CD4-positive, alpha-beta T cell treated with Interleukin-6 for 4 hours (primary cell): Measurements from ENCODE around the gene SSTR4.

Experiments used
- DNase-seq: peaks from one replicate; pipeline ENCODE4 v3.0.0-alpha.2; 2020; ENCODE audit warnings: mixed read lengths

The SSTR4 gene

DNA sequence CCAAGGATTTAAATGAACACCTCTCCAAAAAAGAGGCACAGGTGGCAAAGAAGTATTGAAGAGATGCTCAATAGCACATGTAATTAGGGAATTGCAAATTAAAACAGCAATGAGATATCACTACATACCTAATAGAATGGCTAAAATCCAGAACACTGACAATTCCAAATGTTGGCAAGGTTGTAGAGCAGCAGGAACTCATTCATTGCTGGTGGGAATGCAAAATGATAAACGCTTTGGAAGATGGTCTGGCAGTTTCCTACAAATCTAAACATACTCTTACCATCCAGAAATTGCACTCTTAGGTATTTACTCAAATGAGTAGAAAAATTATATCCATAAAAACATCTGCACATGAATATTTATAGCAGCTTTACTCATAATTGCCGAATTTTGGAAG, 34.0 kb downstream of the SSTR4 start:
- DNase-seq = no peak

DNA sequence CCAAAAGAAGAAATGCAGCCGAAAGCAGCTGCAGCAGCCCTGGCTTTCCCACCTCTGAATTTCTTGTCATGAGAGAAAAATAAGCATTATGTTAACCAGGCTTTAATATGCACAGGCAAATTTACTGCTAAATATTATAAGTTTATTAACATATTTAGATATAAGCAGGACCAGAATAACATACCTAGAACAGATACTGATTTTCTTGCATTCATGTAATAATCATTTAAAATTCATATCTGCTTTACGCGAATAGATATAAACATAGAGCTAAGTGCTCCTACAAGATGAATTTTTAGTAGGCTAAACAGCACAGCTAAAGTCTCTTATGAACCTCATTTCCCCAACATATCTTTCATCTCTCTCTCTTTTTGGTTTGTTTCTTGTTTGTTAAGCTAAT, 36.3 kb downstream of the SSTR4 start:
- no peak for DNase-seq

DNA sequence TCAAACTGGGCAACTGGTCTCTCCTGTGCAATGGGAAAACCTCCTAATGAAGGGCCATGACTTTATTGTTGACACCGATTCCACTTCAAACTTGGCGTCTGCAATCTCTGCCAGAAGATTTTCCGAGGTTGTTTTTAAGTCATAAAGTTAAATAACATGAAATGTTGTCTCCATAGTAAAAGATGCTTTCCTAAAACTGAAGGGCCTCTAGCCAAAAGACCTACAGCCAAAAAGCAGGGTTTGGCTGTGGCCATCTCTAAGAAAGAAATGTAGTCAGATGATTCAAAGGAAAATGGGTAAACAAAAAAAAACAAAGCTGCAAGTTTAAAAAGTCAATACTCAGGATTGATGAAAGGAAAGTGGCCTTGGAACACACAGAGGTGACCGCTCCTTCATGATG, 36.9 kb downstream of the SSTR4 start:
- DNase-seq = no peak

DNA sequence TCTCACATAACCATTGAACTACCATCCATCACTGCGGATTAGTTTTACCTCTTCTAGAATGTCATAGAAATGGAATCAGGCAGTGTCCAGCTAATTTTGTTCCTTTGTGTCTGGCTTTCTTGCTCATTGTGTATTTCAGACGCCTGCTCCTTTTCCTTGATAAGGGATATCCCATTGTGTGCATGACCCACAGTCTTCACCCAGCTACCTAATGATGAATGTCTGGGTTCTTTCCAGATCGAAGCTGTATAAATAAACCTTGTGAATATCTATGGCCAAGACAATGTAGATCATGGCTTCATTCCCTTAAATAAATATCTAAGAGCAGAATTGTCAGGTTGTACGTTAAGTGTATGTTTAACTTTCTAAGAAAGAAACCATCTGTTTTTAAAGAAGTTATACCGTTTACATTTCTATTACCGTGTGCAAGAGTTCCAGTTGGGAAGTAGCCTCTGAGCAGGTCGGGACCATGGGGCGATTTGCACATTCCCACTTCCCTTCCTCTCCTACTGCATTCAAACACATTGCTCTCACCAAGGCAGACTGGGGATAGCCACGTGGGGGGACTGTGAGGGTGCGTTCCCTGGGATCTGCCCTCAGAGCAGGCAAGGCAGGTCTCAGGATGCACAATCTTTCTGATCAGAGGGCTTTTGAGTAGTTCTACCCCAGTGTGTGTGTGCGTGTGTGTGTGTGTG, 37.9 kb downstream of the SSTR4 start:
- DNase-seq = no peak

DNA sequence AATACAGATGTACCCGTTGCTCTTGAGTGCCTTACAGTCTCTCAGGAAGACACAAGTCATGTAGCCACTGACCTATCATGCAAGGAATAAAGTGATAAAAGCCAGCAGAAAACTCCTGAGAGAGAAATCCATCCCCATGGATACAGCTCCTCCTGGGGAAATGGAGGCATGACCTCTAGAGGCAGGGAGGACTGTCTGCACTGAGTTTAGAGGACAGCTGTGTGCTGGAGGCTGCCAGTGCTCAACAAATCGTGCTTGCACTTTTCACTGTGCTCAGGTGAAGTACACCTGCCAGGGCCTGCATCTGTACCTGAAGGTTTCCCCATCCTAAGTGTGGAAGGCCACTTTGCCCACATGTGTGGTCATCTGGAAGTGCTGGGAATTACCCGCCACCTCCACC, 38.9 kb downstream of the SSTR4 start:
- no peak for DNase-seq

DNA sequence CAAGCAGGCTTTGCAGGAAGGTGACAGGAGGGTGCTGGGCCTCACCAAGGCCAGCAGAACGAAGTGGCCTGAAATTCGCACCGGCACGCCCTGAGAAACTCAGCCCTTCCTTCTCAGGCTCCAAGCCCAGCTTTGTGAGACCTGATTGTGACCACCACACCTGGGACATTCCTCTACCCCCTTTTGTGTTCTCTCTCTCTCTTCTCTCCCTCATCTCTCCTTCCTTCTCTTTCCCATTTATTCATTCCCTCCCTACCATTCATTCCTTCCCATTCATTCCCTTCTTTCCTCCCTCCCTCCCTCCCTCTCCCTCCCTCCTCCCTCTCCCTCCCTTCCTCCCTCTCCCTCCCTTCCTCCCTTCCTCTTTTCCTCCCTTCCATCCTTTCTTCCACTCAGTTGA, 42.2 kb downstream of the SSTR4 start:
- DNase-seq = no peak

DNA sequence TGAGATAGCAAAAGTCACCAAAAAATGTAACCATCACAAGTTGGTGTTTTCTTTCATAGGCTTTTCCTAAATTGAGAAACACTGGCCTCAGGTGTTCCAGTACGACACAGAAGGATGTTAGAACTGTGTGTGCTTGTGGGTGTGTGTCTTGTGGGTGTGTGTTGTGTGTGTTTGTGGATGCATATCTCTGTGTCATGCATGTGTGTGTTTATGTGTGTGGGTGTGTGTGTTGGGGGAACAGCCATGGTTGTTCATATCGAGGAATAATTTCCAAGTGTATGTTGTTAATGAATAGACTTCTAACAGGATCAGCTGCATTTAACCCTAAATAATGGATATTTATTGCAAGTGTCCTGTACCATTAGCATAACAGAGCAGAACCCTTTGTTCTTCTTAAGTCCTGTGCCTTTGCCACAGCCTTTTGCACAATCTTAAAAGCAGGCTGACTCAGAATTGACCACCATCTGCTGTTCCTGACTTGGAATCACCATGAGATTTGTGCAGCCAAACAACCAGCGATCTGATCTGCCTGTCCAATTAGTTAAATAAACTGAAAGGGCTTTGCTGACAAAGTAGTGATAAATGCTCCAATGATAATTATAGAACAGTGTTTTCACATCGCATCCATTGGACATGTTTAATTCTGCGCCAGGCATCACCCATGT, 43.4 kb downstream of the SSTR4 start:
- DNase-seq = no peak

DNA sequence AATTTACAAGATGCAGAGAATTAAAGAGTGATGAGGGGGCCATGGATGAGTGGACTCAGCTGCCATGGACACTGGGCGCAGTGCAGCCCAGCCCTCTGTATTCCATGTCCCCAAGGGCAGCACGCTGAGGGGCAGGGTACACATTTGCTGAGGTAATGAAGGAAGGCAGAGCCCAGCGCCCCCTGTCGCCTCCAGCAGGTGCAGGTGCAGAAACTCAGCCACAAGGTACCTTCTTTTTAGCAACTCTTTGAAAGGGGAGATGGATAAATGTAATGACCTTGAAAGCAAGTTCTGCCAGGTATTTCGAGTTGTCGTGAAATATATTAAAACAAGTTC, 43.9 kb downstream of the SSTR4 start:
- DNase-seq = no peak

DNA sequence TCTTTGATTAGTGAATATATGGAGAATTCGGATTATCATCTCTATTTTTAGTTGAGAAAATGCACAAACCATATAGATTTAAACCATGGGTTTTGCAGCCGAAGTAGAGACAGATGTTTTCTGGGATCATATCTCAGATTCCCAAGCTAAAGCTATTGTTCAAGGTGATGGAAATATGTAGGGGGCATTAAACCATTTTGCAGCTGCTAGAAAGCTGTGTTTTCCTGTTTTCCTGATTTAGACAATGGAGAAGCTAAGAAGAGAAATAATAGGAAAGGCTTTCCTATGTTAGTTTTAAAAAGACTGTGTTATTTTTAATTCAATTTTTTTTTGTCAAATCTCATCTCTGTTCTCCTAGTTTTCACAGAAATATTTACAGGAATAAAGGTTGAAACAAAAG, 44.8 kb downstream of the SSTR4 start:
- no peak for DNase-seq

DNA sequence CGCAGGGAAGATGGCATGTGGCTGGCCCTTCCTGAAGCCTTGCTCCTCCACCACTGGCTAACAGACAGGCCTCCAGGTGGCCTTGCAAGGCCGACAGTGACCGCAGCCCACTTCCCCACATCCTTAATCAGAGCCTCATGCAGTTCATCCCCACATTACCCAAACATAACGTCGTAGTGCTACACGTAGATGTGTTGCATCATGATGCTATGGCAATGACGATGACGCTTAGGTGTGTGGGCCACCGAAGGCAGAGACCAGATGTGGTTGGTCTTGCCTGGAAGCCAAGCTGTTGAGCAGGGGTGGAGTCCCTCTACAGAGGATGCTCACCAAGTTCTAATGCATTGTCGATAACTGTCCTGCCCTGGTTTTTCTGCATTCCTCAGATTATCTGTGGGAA, 45.4 kb downstream of the SSTR4 start:
- no peak for DNase-seq

DNA sequence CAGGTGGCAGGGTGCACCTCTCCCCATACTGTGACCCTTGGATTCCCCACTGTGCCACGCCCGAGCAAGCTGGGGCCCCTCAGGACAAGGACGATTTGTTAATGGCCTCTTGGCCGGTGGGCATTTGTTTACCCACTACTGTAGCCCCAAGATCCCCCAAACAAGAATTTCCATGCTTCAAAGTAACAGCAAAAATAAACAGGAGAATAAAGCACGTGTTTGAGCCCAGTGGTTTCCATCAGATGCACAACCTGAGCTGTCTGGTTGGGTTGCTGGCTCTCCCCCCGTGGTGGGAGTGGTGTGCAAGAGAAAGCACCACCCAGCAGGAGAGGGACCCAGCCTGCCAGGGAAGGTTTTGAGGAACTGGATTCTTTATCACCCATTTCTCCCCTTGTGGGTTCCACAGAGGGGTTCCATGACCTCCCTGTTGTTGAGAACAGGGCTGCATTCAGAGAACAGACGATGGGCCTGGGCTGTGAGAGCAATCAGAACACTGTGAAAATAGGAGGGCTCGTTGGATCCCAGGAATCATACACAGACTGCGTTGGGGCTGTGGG, 46.2 kb downstream of the SSTR4 start:
- DNase-seq = no peak

DNA sequence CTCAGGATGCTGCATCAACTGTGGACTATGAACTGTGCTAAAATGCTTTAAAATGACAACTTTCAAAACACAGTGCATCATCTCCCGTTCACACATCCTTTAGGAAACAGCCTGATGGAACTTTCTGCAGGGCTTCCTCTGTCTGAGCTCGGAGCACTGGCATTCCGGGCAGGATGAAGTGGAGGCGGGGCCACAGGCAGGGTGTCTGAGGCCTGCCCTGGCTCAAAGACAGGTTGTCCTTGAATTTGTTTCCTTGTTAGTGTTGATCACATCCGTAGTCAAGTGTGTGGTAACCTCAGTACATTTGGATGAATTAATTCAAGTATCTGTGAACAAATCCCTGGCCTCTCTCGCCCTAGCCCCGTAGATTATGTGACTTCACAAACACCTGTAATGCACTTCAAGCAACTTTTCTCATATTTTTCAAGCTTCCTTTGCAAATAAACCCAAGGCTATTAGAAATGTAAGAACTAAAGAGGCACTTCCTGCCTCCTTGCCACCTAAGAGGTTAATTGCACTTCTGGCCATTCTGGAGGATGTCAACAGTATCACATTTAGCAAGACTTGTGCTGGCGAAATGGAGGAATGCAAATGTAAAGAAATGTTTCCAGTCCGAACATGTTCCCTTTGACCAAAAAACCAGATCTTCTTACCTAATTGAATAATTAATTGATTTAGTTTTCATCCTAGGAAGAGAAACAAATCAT, 47.9 kb downstream of the SSTR4 start:
- DNase-seq = no peak

DNA sequence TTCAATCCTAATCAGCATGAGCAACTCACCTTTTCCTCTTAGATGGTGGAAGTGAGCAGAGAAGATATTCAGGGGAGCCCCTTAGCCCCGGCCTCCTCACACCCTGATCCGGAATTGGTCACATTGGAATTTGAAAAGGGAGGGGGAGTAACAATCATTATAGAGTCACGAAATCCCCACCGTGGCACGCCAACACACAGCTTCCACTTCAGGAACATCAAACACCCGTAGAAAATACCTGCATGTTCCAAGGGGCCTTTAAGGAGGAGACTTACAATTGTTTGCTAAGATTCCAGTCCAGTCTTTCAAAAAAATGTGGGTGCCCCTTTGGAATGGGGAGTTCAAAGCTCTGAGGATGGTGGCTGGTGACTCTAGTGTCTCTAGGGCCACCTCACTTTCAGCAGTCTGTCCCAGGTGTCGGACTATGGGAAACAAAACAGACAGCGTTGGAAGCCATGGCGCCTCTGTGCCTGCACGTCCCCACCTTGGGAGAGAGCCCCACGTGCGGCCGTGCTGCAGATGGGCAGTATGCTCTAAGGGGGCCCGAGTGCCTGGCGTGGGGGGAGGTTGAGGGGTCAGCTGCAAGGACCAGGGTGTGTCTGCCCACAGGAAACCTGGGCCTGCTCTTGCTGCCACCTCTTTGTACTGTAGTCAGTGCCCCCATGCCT, 48.6 kb downstream of the SSTR4 start:
- DNase-seq = no peak

DNA sequence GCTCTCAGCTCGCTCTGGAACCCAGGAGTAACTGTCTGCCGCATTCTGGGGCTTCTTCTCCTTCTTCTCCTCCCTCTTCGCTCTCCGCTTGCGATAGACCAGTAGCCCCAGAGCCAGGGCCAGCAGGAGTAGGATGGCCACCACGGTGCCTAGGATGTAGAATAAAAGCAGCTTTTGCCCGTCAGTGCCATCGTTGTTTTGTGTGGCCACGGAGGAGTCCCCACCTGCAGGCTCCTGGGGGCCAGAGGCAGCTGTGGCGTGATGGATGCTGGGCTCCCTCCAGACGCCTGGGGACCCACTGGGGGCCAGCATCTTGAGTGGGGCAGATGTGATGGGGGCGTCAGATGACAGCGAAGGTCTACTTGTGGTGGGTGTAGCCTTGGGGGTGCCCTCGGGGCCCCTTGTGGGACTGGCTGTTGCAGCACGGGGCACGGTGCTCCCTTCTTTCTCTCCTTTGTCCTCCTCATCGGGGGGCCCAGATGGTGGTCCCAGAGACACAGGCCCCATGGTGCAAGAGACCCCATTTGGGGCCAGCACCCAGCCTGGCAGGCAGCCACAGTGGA, 49.3 kb downstream of the SSTR4 start:
- DNase-seq = no peak

DNA sequence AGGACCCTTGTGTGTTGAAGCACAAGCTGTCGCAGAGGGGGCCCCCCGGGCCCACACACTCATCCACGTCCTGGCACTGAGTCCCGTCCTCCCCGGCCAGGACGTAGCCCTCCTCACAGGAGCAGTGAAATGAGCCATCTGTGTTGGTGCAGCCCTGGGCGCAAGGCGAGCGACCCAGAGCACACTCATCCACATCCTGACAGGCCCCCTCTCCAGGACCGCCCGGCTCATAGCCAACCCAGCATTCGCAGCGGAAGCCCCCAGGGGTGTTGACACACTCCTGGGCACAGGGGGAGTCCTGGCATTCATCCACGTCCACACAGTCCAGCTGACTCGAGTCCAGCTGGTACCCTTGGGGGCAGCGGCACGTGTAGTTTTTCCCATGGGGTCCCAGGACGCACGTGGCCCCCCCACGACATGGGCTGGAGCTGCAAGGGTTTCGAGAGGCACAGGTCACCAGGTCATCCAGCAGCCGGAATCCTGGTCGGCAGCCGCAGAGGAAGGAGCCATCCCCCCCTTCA, 49.8 kb downstream of the SSTR4 start:
- DNase-seq = no peak

DNA sequence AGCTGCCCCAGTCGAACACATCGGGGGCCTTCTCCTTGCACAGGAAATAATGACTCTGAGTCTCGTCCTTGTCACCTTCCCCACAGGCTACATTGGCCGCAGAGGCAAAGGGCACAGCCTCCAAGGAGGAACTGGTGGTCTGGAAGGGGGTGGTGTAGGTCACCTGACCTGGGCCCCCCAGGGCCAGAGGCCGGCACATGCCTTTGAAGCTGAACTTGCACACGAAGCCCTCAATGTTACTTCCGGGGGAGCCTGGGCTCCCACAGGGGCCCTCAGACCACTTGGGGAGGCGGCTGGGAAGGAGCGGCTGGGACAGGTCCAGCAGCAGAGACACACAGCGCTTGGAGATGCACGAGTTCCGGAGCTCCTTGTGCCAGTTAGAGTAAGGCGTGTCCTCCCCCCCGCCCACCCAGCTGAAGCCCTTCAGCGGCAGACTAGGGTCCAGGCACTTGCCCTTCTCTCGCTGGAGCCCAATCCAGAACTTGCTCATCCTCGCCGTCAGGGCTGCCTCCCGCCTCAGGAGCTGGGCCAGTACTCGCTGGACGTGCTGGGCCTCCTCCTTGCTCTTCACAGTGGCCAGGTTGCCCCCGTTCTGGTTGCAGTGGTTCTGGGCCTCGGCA, 50.4 kb downstream of the SSTR4 start:
- no peak for DNase-seq

DNA sequence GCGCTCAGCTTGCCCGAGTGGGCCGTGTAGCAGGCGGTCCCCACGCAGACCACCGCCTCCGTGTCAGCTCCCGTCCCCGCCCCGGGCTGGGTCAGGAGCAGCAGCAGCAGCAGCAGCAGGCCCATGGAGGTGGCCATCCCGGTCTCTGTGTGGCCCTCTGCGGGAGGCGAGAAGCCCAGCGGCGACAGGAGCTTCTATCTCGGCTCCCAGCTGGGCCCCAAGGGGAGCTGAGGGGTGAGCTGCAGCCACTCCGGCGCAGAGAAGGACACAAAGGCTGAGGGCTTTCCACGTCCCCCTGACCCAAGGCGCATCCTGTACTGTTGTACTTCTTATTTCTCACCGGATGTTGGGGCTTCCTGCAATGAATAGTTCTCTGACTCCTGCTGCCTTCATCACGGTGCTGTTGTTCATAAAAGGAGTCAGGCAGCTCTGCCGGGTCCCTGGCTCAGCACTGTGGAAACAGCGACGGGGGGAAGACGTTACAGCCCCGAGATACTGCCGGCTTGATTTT, 51.0 kb downstream of the SSTR4 start, which contains the start of gene CD93:
Gene CD93, minus strand, starts transcription at position 269 of the 511 bp plus-strand sequence. Its CDS starts 132 bp downstream, at position 137.
- DNase-seq = no peak

DNA sequence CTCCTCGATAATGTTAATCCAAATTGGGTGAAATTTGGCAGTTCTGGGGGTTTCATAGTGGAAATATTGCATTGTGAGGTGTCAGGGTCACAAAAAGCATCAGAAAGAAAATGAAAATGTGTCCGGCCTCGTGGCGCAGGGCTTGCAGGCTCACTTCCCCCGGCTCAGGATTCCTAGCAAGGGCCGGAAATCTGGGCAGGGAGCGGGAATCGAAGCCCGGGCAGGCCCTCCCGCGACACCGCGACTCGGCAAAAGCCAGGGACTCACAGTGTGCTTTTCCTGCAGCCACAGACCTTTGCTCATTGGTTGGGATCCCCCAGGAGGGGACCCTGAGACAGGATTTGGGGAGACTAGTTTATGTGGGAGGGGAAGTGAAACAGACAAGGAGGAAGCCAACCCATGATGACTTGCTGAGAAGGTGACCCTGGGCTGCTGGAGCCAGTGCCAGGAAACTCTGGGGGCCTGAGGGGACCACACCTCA, 51.9 kb downstream of the SSTR4 start:
- DNase-seq = no peak

DNA sequence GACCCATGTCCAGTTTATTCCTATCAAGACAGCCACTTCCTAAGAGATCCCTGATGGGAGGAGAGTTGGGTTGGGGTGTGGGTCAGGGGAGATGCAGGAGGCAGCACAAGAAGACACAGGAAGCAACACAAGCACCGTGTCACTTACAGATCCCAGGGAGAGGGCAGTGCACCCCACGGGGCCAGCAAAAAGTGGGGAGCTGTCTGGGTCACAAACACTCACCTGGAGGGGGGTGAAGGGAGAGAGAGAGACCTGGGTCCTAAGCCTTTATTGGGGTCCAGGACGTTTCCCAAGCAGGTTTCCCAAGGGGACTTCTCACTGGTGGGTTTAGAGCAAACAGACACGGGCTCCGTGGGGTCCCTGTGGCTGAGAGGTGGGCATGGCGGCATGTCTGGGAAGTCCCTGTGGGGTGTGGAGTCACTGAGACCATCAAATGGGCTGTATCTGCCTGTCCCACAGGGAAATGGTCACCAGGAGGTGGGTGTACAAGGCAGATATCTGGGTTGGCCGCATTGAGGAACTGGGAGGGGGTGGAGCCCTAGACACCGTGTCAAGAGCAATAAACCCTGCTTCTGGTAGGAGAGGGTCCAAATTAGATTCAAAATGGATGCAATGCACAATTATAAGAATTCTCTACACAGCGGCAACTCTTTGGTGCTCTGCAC, 52.6 kb downstream of the SSTR4 start:
- DNase-seq = no peak
